Measurements from ENCODE around the gene CACNG4.

GRCh38 chr17:66915792-66916191 lies 48.7 kb upstream of the CACNG4 start:
- TF ChIP-seq EZH2phosphoT487 (IDR thresholded peaks at IDR 0.05; ENCODE audit: borderline replicate concordance, low read depth, low read length) = no peak
- no peak for TF ChIP-seq CTCF (conservative IDR thresholded peaks at IDR 0.05; ENCODE audit: low read length)
